ENCODE data around the gene LRRC53.
A peak's percentile ranks its signal among the peaks of the same experiment; 100 is the strongest.

Gene LRRC53

GRCh38 chr1:74468982-74469603, 43.3 kb downstream of the LRRC53 start:
- H3F3A ChIP-seq (ENCODE audit: control insufficient read depth, insufficient read depth) = no peaks in the 10 kb centered on the region
- TF ChIP-seq EZH2phosphoT487 (IDR thresholded peaks at IDR 0.05; ENCODE audit: borderline replicate concordance, low read length) = no peak
- TF ChIP-seq, protein P1, sequence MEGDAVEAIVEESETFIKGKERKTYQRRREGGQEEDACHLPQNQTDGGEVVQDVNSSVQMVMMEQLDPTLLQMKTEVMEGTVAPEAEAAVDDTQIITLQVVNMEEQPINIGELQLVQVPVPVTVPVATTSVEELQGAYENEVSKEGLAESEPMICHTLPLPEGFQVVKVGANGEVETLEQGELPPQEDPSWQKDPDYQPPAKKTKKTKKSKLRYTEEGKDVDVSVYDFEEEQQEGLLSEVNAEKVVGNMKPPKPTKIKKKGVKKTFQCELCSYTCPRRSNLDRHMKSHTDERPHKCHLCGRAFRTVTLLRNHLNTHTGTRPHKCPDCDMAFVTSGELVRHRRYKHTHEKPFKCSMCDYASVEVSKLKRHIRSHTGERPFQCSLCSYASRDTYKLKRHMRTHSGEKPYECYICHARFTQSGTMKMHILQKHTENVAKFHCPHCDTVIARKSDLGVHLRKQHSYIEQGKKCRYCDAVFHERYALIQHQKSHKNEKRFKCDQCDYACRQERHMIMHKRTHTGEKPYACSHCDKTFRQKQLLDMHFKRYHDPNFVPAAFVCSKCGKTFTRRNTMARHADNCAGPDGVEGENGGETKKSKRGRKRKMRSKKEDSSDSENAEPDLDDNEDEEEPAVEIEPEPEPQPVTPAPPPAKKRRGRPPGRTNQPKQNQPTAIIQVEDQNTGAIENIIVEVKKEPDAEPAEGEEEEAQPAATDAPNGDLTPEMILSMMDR (IDR thresholded peaks at IDR 0.05; ENCODE audit: low read depth, low read length, poor library complexity, severe bottlenecking) = peak; percentile 55
- no peak overlapping the region for H3K4me3 ChIP-seq (ENCODE audit: low read length)

DNA sequence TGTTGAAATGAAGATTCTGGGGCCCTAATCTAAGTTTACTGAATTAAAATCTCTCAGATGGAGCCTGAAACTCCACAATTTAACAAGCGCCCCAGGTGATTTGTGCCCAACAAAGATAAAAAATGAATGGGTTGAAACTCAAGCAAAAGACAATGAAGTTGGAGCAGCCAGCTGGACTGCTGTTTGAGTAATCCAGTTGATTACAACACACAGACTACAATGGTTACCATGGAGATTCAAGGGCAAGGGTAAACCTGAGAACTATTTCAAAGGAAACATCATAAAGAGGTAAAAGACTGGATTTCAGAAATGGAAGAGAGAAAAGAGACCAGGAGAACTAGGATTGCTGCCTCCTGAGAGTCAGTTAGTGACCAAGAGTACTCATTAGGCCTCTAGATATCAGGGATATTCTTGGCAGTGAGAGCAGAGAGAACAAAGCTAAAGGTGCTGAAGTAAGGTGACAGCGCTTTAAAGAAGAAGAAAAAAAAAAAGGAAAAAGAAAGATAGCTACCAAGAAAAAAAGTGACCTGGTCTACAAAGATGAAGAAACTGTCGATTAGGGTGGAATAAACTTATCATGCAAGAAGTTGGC, 44.5 kb downstream of the LRRC53 start:
- Histone ChIP-seq H3K4me3 (ENCODE audit: low read length) (no peak overlapping the region), H4K20me1 (ENCODE audit: control insufficient read depth, insufficient read depth, low read depth, low read length) (no peaks in the 10 kb centered on the region), H3K27me3 (ENCODE audit: control insufficient read depth, low read length) (no peaks in the 10 kb centered on the region), H3K27ac (ENCODE audit: low read depth, low read length) (no peak overlapping the region), H3K79me2 (ENCODE audit: control insufficient read depth, low read length) (no peaks in the 10 kb centered on the region), H3F3A (ENCODE audit: control insufficient read depth, insufficient read depth) (no peaks in the 10 kb centered on the region), H3K9me2 (replicated peaks; ENCODE audit: control insufficient read depth, low read length) (no peaks in the 10 kb centered on the region), H3K4me1 (ENCODE audit: control insufficient read depth, low read length) (no peaks in the 10 kb centered on the region), H3K9me3 (ENCODE audit: control insufficient read depth, insufficient read depth, low read length) (no peaks in the 10 kb centered on the region), H3K36me3 (ENCODE audit: control insufficient read depth, low read length) (no peaks in the 10 kb centered on the region), H3K4me2 (ENCODE audit: low read length) (no peak overlapping the region)
- TF ChIP-seq, protein P1 (IDR thresholded peaks at IDR 0.05; ENCODE audit: low read depth, low read length, poor library complexity, severe bottlenecking) = no peak
- TF ChIP-seq EZH2phosphoT487 (IDR thresholded peaks at IDR 0.05; ENCODE audit: borderline replicate concordance, low read length) = no peak

More at GRCh38 chr1:74468982-74469603, 43.3 kb downstream of the LRRC53 start:
- no peaks in the 10 kb centered on the region for H3K9me2 ChIP-seq (replicated peaks; ENCODE audit: control insufficient read depth, low read length)
- no peaks in the 10 kb centered on the region for H3K4me1 ChIP-seq (ENCODE audit: control insufficient read depth, low read length)
- H3K27me3 ChIP-seq (ENCODE audit: control insufficient read depth, low read length) = no peaks in the 10 kb centered on the region
- H4K20me1 ChIP-seq (ENCODE audit: control insufficient read depth, insufficient read depth, low read depth, low read length) = no peaks in the 10 kb centered on the region
- H3K36me3 ChIP-seq (ENCODE audit: control insufficient read depth, low read length) = no peaks in the 10 kb centered on the region
- H3K79me2 ChIP-seq (ENCODE audit: control insufficient read depth, low read length) = no peaks in the 10 kb centered on the region
- H3K9me3 ChIP-seq (ENCODE audit: control insufficient read depth, insufficient read depth, low read length) = no peaks in the 10 kb centered on the region
- H3K27ac ChIP-seq (ENCODE audit: low read depth, low read length) = no peak overlapping the region
- no peak overlapping the region for H3K4me2 ChIP-seq (ENCODE audit: low read length)

- H4K20me1 ChIP-seq (ENCODE audit: control insufficient read depth, insufficient read depth, low read depth, low read length) = no peaks in the 10 kb centered on the region
- no peaks in the 10 kb centered on the region for H3K9me3 ChIP-seq (ENCODE audit: control insufficient read depth, insufficient read depth, low read length)
- TF ChIP-seq EZH2phosphoT487 (IDR thresholded peaks at IDR 0.05; ENCODE audit: borderline replicate concordance, low read length) = no peak
- TF ChIP-seq, protein P1 (IDR thresholded peaks at IDR 0.05; ENCODE audit: low read depth, low read length, poor library complexity, severe bottlenecking) = no peak
- no peak overlapping the region for H3K4me2 ChIP-seq (ENCODE audit: low read length)
- H3K9me2 ChIP-seq (replicated peaks; ENCODE audit: control insufficient read depth, low read length) = no peaks in the 10 kb centered on the region
- H3K4me3 ChIP-seq (ENCODE audit: low read length) = no peak overlapping the region
- H3K4me1 ChIP-seq (ENCODE audit: control insufficient read depth, low read length) = no peaks in the 10 kb centered on the region
- H3K36me3 ChIP-seq (ENCODE audit: control insufficient read depth, low read length) = no peaks in the 10 kb centered on the region
- H3K79me2 ChIP-seq (ENCODE audit: control insufficient read depth, low read length) = no peaks in the 10 kb centered on the region
- H3K27ac ChIP-seq (ENCODE audit: low read depth, low read length) = no peak overlapping the region
- H3K27me3 ChIP-seq (ENCODE audit: control insufficient read depth, low read length) = no peaks in the 10 kb centered on the region
- H3F3A ChIP-seq (ENCODE audit: control insufficient read depth, insufficient read depth) = no peaks in the 10 kb centered on the region
These were observed 47.2 kb downstream of the LRRC53 start for GRCh38 chr1:74465193-74465681.
